OCI-M1 (cell line): ENCODE measurements around the gene C12orf43.
"Not testable (repeated sequence)": the region's sequence is repeated elsewhere in the genome, so short reads cannot be mapped to it uniquely, and the experiment has no call there.

Experiments used
- DNase-seq: peaks from one replicate; lab custom pipeline; 2025; lab: John Stamatoyannopoulos, UW

C12orf43 gene

GRCh38 chr12:121015825-121016766 lies at the start of gene C12orf43:
C12orf43 (minus strand) TSS chr12:121016487; CDS start chr12:121016474, 13 bp downstream.
- DNase-seq: peak; percentile 96

GRCh38 chr12:121065345-121065744 lies 49.1 kb upstream of the C12orf43 start:
- DNase-seq: no peak

- DNase-seq: not testable (repeated sequence)
Measured at GRCh38 chr12:121064586-121064985, 48.3 kb upstream of the C12orf43 start.

GRCh38 chr12:121064116-121064515 lies 47.8 kb upstream of the C12orf43 start:
- DNase-seq: no peak

- DNase-seq: no peak
Measured at GRCh38 chr12:121062391-121063045, 46.2 kb upstream of the C12orf43 start.

- DNase-seq: peak; percentile 71
Measured at GRCh38 chr12:121061831-121062230, 45.5 kb upstream of the C12orf43 start.

- DNase-seq: peak; percentile 93
Measured at GRCh38 chr12:121060149-121061001, 44.1 kb upstream of the C12orf43 start.

- no peak for DNase-seq
Measured at GRCh38 chr12:121059031-121059898, 43.0 kb upstream of the C12orf43 start.

GRCh38 chr12:121057794-121058193 lies 41.5 kb upstream of the C12orf43 start:
- DNase-seq: no peak

- DNase-seq: no peak
Measured at GRCh38 chr12:121053706-121054105, 37.4 kb upstream of the C12orf43 start.

- DNase-seq: peak; percentile 14
Measured at GRCh38 chr12:121050725-121051124, 34.4 kb upstream of the C12orf43 start.

- DNase-seq: no peak
Measured at GRCh38 chr12:121048442-121048841, 32.2 kb upstream of the C12orf43 start.

- not testable (repeated sequence) for DNase-seq
Measured at GRCh38 chr12:121047400-121047799, 31.1 kb upstream of the C12orf43 start.

- DNase-seq: no peak
Measured at GRCh38 chr12:121043067-121043466, 26.8 kb upstream of the C12orf43 start.

GRCh38 chr12:121038861-121039668 lies 22.8 kb upstream of the C12orf43 start, which contains the start of gene OASL:
OASL (minus strand) TSS chr12:121039246; CDS start chr12:121038971, 275 bp downstream.
- DNase-seq: peak; percentile 64

GRCh38 chr12:121036810-121037326 lies 20.6 kb upstream of the C12orf43 start:
- DNase-seq: no peak

- DNase-seq: no peak
Measured at GRCh38 chr12:121034616-121035305, 18.5 kb upstream of the C12orf43 start.

GRCh38 chr12:121033625-121034349 lies 17.5 kb upstream of the C12orf43 start:
- no peak for DNase-seq
